Activated gamma-delta T cell treated with Interleukin-2 at 50 U/mL for 16 hours (primary cell): ENCODE measurements around the gene IAPP.
"Not testable (repeated sequence)": the region's sequence is repeated elsewhere in the genome, so short reads cannot be mapped to it uniquely, and the experiment has no call there.

Experiments
- DNase-seq: peaks from one replicate; pipeline ENCODE4 v3.0.0-alpha.2; 2020

The IAPP gene

DNA sequence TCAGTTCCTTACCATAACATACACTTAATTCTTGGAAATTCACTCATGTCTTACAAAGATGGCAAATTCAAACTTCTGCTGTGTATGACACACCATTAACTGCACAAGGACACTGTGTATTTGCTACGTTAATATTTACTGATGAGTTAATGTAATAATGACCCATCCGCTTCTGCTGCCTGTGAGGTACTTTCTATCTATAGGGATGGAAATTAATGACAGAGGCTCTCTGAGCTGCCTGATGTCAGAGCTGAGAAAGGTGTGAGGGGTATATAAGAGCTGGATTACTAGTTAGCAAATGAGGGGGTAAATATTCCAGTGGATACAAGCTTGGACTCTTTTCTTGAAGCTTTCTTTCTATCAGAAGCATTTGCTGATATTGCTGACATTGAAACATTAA, at the start of gene IAPP:
Gene IAPP (plus strand): TSS at position 301 of the 400 bp plus-strand sequence. CDS start 450 bp downstream, outside the sequence.
- DNase-seq: no peak

DNA sequence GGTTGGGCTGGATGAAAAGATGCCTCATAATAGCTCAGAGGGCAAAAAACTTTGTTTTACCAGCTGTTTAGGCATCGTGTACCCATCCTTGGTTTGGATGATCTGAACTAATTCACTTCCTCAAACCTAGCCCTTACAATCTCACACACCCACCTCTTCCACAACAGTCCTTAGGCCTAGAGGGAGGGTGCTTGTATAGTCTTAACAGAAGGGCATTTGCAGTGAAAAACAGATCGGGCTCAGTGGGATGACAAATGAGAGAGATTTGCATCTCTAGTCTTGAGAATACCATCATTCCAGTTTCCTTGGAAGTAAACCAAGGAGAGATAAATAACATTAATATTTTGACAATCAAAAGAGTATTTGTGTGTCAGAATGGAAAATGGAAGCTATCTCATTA, 49.0 kb upstream of the IAPP start:
- DNase-seq: no peak

- DNase-seq: no peak
Measured at GRCh38 chr12:21324551-21324950, 48.2 kb upstream of the IAPP start.

DNA sequence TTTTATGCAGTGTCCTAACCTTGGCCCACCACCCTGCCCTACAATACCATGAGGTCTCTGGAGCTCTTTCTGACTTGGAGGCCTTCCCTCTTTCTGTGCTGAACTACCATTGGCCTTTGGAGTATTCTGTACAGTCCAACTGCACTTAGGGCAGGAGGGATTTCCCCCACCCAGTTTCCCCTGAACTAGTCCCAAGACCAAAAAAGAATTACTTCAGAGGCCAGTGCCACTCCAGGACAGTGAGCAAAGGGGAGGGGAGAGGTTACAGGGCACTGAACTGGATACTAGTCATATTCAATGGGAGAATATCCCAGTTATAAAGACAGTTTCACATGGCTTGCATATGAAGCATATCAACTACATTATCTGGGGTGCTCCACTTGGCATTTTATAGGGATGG, 44.1 kb upstream of the IAPP start:
- no peak for DNase-seq

DNA sequence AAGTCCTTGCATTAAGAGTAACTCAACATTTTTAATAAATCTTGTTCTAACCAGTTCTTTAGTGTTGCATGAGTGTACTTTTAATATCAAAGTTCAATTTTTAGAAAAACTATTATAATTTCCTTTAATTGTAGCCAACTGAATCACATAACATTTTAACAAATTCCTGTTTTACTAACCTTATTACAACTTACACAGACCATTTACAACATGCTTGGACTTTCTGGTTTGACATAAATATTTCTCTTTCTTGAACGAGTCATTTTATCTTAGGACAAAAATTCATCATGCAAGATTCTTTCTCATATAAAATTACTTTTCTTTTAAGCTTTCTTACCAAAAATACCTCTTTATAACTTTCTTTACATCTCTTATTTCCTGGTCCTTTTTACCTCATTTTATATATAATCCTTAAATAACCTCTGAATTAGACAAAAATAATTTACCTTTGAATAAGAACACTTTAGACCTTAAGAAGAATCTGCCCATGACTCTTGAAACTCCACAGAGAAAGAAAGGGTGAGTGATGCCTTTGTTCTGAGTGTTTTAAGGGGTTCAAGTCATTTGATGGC, 41.9 kb upstream of the IAPP start:
- no peak for DNase-seq

DNA sequence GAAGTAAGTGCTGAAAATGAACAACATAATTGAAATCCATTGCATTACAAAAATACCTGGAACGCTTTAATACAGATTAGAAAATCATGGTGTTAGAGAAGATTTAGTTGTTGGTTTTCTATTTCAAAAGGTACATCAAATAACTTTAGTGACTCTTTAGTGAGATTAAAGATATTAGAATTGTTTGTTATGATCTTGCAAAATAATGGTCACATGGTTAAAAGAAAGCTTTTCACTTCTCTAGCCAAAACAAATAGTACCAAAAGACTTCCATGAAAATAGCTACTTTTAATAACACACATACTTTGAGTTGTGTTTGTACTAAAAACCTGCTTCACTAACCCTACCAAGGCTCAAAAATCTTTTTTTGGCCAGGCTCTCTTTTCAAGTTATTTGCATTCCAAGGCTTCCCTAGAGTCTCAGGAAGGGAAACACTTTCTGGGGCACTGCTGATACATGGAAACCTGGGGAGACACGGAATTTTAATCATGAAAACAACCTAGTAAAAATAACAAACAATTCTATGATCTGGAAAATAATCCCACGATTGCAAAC, 37.9 kb upstream of the IAPP start, which contains the start of gene SLCO1A2:
Gene SLCO1A2 (minus strand): TSS at position 147 of the 555 bp plus-strand sequence. CDS start 270 bp downstream, outside the sequence.
- no peak for DNase-seq

GRCh38 chr12:21336656-21337055, 36.0 kb upstream of the IAPP start:
- DNase-seq: no peak

DNA sequence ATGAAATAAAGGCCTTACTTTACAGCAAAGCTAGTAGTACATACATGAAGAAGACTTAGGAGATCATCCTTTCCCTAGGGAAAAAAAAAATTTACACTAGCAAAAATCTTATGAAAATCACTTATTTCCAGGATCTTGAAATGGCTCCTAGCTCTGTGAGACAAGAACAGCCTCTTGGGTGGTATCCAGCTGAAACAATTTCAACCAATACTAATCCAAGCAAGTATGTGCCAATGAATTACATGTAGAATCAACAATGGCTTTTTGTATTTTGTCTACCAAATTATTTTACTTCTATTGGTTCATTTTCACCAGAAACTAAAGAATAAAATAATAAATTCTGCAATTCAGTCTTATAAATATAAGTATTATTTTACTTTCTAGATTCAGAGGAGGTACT, 35.2 kb upstream of the IAPP start:
- DNase-seq: no peak

- no peak for DNase-seq
Measured at GRCh38 chr12:21337959-21338744, 34.5 kb upstream of the IAPP start.

DNA sequence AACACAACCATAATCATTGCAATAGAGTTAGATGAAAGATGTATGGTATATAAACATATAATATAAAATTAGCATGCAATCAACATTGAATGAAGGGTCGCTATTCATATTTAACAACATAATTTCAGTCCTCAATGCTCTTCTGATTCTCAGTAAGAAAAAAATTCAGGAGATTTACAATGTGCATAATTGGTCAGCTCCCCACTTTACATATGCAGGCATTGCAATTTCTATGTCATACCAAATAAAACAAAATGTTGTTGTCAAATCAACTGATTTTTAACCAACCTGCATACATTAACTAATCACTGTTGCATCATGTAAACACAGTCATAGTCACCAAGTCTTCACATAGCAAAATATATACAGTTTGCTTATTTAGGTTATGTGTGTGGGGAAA, 32.8 kb upstream of the IAPP start:
- DNase-seq: no peak

DNA sequence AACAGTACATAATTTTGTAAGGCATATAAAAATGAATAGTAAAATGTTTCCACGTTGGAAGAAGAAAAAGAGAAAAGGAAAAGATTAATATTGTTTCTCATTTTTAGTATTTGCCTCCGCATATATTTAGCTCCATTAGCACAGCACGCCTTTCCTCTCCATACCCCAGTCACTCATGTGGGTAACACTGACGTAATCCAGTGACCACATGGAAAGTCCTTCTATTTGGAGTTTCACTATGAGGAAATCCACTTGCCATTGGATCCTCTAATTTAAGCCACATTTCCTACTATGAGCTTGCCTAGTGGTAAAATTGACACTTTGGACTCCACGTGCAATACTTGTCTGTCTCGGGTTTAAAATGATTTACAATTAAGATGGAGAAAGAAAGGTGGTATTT, 32.3 kb upstream of the IAPP start:
- DNase-seq: no peak

DNA sequence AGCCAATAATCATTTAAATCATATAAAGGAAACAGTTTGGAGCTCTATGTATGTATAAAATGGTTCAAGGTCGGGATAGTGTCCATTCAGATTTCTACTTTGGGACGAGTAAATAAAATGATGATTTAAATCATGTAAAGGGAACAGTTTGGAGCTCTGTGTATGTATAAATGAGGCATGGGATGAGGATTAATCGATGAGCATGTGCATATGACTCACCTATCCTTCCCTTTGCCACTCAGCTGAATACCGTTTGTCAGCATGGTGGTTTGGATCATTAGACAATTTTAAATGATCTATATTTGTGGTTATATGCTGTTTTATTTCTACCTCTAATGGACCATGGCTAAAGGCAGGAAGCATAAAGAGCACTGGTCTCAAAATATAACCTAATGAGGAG, 30.9 kb upstream of the IAPP start:
- no peak for DNase-seq

DNA sequence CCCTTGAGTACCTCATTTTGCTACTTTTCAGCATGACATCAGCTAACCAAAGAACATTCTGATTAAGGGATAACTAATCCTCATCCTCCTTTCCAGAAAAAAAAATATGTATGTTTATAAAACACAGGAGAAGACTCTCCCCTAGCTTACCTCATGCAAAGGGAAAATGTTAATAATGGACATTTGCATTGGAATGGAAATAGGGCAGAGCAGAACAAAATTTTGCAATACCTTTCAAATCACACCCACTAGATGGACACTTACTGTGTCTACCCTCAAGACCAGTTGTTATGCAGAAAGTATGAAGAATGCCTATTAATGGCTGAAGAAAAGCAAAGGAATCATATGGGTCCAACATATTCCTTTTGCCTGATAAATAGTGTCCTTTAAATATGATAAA, 29.1 kb upstream of the IAPP start:
- DNase-seq: no peak

DNA sequence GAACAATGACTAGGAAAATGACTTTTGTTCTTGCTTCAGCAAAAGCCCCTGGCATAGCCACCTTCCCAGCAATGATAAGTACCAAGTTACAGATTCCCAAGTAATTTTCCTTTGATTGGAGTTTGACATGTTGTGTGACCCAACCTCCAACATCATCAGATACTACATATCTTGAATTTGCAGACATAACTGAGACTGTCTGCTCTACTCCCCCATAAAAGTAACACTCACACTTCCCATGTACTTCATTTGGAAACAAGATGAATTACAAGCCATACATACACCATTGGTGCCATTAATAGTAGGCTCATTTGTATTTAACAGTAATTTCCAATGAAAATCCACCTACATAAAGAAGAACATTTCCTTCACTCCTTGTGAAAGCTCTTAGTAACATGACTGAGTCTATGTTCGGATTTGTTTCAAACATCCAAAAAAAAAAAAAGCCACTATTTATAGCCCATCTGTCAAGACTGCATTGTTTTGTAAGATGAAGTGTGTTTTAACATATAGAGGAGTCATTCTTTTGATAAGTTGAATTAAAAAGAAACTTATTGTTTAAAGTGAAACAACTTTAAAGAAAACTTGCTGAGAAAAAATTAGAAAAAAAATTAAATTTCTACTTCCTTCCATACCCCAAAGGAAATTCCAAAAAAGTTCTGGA, 26.0 kb upstream of the IAPP start:
- no peak for DNase-seq

GRCh38 chr12:21350975-21351374, 21.7 kb upstream of the IAPP start:
- no peak for DNase-seq

DNA sequence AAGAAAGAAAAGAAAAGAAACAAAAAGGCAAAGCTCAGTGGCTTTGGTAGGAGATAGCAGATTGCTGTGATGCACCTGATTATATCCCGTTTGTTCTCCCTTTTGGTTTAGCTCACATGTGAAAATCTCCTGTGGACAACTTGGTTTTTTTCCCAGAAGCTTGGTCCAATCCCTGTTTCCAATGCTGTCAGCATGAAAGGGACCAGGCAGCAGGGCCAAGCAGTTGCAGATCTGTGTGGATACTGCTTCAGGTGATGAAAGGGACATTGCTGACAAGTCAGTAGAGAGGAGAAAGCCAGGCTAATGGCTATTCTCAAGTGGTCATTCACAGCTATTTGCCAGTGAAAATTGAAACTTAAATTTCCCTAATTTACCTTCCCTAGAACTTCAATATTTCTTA, 19.2 kb upstream of the IAPP start:
- no peak for DNase-seq

DNA sequence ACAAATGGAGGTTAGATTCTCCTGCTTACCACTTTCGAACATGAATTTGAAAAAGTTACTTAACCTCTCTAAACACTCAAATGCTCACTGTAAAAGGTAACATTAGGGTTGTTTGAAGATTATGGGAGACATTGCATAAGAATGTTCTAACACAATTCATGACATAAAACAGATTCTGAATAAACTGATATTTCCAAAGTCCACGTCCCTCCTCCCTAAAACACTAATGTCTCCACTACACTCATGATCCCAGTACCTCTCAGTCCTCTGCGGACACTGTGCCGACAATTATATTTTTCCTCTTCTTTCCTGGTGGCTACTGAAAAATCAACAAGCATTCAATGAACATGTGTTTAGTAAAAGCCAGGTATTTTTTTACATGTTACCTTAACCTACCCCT, 18.8 kb upstream of the IAPP start:
- DNase-seq: no peak

DNA sequence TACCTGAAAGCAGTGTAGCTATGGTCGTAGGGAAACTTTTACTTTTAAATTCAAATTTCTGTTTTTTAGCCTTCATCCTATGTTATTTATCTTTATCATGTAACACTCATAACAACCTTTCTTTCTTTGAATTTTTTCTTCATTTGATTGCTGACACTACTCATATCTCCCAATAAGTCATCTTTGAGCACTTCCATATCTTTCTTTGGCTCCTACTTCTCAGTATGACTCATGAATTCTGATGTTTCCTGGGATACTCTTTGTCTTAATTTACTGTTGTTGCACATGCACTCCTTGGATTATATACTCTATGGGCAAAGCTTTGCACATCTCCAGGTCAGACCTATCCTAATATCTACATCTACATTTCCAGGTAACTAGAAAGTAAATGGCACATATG, 18.1 kb upstream of the IAPP start:
- DNase-seq: no peak

DNA sequence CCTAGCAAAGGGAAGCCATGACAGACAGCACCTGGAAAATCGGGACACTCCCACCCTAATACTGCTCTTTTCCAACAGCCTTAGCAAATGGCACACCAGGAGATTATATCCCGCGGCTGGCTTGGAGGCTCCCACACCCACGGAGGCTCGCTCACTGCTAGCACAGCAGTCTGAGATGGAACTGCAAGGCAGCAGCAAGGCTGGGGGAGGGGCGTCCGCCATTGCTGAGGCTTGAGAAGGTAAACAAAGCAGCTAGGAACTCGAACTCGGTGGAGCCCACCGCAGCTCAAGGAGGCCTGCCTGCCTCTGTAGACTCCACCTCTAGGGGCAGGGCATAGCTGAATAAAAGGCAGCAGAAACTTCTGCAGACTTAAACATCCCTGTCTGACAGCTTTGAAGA, 12.1 kb upstream of the IAPP start:
- DNase-seq: not testable (repeated sequence)

GRCh38 chr12:21369141-21369980, 3.3 kb upstream of the IAPP start:
- no peak for DNase-seq

DNA sequence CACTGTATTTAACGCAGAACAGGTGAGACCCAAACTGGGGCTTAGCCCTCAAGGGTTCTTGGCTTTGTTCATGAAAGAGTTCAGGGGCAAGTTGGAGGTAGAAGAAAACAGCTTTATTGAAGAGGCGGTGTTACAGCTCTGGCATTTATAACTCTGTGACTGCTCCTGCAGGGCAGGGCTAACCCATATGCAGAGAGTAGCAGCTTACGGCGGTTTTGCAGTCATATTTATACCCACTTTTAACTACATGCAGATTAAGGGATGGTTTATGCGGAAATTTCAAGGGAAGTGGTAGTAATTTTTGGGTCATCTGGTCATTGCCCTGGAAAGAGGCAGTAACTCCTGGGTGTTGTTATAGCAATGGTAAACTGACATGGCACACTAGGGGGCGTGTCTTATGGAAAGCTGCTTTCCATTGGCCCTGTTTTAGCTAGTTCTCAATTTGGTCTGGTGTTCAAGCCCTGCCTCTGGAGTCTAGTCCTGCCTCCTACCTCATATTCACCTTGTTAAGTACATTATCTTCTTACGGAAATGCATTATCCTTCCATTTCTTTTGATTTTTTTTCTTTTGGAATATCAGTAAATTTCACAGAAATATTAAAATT, 1.8 kb upstream of the IAPP start:
- DNase-seq: no peak

DNA sequence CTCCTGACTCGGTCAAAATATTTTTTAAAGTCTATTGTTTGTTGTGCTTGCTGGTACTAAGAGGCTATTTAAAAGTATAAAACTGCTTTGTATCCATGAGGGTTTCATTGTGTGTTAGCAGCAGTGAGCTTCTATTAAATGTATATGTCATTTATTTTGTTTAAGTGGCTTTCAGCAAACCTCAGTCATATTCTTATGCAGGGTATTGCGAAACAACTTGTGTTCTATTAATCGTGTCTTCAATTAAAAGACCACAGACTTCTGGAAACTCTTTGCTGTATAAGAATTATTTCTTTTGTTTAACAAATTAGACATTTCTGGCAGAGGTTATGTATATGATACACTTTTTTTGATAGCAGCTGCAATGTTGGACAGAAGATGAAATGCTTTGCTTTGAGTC, 6.5 kb downstream of the IAPP start:
- no peak for DNase-seq
